ENCODE data around the gene LRRC14B.

LRRC14B gene

DNA sequence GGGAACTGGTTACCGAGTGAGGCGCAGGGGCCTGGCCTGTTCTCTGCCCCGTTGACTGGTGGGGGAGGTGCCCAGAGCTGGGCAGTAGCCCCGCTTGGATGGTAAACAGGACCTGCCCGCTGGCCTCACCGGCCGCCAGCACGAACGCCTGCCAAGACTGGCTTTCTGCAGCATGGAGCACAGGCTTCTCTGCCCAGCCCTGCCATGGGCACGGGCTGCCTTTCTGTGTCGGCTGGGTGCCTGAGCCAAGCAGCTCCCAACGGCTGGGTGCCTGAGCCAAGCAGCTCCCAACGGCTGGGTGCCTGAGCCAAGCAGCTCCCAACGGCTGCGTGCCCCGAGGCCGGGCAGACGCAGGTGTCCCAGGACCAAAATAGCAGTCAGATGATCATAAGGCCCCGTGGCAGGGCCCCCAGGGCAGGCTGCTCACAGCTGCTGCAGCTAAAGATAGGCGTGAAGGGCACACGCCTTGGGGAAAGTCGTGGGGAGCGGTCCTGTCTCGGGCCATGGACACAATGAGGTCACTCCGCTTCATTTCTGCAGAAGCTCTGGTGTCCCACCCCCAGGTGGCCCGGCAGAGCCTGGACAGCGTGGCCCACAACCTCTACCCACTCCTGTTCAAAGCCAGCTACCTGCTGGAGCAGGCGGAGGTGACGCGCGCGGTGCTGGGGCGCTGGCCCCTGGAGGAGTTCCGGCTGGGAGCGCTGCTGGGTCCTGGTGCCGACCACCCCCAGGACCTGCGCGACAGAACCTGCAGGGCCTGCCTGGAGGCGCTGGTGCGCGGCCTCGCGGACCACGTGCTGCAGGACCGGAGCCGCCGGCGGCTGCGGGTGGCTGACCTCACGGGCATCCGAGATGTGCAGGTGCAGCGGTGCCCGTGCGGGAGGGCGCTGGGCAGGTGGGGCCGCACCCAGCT, at the start of gene LRRC14B:
Gene LRRC14B, plus strand, starts transcription at position 460 of the 913 bp plus-strand sequence. Its CDS starts 44 bp downstream, at position 504.
- no peak for DNase-seq

GRCh38 chr5:141761-142160, 49.5 kb upstream of the LRRC14B start:
- no peak for DNase-seq

DNA sequence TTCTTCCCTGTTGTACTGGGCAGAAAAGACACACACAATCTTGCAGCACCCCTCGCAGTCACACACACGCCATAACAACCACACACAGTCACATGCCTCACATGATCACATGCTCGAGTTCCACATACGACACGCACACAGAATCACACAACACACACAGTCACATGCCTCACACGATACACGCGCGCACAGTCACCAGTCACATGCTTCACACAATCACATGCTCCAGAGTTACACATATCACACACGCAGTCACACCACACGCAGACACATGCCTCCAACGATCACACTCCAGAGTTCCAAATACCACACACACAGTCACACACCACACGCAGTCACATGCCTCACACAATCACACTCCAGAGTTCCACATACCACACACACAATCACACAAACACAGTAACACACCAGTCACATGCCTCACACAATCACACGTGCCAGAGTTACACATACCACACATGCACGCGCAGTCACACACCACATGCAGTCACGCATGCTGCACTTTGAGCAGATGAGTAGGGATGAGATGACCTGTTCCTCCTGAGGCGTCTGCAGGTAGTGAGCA, 49.0 kb upstream of the LRRC14B start:
- no peak for DNase-seq

DNA sequence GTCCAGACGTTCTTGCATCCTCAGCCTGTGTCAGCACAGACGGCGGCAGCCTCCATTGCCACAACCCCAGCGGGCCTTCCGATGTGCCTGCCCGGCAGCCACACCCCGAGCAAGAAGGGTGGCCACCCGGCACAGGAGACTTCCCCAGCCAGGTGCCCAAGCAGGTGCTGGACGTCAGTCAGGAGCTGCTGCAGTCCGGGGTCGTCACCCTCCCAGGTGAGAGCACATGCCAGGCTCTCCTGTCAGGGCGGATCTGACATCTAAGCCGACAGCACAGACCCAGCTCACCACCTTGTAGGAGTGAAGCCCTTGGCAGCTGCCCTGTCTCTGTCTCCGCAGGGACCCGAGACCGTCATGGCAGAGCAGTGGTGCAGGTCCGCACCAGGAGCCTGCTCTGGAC, 48.3 kb upstream of the LRRC14B start:
- no peak for DNase-seq

DNA sequence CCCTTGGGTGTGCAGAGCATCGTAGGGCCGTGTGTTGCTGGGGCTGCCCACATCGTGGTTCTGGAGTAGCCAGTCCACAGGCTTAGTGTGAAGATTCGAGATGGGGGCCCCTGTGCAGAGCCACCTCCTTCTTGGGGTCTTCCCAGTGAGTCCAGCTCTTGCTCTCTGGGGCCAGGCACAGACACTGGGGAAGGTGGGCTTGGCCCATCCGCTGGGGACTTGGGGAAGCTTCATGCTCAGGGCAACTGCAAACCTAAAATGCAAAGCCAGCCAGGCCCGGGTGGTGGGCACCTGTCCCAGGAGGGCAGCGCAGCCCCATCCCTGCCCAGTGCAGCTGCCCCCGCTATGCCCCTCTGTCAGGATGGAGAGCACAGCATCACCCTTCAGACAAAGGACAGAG, 46.4 kb upstream of the LRRC14B start:
- no peak for DNase-seq

DNA sequence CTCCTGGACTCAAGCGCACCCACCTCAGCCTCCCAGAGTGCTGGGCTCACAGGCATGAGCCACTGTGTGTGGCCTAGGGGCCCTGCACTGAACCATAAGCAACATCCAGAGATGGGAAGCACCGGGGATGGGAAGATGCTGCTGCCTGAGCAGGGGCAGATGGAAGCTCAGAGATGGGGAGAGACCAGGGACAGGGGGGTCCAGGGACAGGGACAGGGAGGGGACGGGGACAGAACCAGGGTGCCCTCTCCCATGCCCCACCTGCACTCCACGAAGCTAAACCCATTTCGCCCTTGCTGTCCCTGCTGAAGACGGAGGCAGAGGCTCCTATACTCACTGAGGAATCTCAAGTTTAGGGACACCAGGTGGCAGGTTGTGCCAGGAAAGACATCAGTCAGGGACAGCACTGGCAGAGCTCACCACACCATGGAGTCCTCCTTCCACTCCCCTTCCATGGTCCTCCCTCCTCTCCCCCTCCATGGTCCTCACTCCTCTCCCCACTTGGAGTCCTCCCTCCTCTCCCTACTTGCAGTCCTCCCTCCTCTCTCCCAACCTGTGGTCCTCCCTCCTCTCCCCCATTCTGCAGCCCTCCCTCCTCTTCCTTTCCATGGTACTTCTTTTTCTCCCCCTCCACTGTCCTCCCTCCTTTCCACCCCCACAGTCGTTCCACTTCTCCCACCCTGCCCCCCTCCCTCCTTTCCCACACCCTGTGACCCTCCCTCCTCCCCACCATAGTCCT, 45.5 kb upstream of the LRRC14B start:
- DNase-seq: no peak

DNA sequence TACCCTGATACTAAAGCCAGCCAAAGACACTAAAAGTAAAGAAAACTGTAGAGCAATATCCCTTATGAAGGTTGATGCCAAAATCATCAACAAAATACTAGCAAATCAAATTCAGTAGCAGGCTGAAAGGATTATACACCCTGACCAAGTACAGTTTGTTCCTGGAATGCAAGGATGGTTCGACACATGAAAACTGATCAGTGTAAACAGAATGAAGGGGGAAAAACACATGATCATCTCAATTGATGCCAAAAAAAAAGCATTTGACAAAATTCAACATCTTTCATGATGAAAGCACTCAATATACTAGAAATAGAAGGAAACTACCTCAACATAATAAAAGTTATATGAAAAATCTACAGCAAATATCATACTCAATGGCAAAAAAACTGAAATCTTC, 43.5 kb upstream of the LRRC14B start:
- no peak for DNase-seq

DNA sequence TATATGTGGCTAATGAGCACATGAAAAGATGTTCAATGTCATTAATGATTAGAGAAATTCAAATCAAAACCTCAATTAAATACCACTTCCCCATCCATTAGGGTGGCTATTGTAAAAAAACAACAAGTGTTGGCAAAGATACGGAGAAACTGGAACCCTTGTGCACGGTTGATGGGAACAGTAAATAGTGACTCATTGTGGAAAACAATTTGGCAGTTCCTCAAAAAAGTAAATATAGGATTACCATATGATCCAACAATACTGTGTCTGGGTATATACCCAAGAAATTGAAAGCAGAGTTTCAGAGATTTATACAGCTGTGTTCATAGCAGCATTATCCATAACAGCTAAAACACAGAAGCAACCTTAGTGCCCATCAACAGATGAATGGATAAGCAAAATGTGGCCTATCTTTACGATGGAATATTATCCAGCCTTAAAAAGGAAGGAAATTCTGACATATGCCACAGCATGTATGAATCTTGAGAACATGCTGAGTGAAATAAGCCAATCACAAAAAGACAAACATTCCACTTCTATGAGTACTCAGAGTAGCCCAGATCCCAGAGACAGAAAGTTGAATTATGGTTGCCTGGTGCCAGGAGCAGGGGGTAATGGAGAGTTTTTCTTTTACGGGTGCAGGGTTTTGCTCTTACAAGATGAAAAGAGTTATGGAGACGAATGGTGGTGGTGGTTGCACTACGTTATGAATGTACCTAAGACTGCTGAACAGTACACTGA, 41.4 kb upstream of the LRRC14B start:
- DNase-seq: no peak

DNA sequence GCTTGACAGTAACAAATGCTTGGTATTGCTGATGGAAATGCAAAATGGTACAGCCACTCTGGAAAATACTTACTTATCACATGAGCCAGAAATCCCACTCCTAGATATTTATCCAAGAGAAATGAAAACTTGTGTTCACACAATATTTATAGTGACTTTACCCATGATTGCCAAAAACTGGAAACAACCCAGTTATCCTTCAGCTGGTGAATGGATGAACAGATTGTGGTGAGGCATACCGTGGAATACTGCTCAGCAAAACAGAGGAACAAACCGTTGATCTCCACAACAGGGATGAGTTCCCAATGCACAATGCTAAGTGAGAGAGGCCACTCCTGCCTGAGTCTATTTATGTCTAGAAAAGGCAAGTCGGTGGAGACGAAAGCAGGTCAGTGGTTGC, 40.5 kb upstream of the LRRC14B start:
- no peak for DNase-seq

DNA sequence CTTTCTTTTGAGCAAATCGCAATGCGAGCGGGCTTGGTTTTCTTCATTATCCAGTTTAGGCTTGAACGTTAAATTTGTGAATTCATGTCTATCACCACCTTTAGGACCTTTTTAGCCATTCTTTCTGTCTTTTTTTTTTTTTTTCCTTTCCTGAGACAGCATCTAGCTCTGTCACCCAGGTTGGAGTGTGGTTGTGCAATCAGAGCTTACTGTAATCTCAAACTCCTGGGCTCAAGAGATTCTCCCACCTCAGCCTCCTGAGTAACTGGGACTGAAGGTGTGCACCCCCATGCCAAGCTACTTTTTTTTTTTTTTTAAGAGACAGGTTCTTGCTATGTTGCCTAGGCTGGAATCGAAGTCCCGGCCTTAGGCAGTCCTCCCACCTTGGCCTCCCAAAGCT, 39.2 kb upstream of the LRRC14B start:
- no peak for DNase-seq

DNA sequence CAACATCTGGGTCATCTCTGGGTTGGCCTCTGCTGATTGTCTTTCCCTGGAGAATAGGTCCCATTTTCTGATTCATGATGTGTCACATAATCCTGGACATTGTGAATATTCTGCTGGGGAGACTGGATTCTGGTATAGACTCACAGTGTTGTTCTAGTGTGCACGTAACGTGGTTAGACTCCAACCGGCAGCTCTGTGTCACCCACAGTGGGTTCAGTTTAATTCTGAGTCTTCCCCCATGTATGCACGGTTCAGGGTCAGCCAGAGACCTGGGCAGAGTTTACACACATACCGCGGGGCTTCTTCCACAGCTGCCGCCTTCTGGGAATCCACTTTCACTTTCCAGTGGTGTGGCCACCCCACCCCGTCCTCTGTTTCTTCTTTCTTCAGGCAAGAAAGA, 38.0 kb upstream of the LRRC14B start:
- DNase-seq: no peak

DNA sequence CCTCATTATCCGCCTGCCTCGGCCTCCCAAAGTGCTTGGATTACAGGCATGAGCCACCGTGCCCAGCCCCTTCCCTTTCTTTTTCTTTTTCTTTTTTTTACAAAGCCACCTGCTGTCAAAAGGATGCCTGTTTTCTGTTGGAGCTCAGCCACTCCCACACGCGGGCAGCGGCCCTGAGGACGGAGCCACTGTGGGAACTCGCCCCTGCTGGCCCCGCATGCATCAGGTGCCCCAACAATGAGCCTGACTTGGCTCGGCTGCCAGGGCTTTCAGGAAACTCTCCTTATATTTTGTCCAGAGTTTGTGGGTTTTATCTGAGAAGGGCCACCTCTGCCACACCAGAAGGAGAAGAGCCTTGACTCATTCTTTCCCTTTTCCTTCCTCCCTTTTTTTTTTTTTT, 37.1 kb upstream of the LRRC14B start:
- no peak for DNase-seq

GRCh38 chr5:154826-155225, 36.5 kb upstream of the LRRC14B start:
- DNase-seq: no peak

- DNase-seq: no peak
Observed at GRCh38 chr5:155651-156410, 35.5 kb upstream of the LRRC14B start.

DNA sequence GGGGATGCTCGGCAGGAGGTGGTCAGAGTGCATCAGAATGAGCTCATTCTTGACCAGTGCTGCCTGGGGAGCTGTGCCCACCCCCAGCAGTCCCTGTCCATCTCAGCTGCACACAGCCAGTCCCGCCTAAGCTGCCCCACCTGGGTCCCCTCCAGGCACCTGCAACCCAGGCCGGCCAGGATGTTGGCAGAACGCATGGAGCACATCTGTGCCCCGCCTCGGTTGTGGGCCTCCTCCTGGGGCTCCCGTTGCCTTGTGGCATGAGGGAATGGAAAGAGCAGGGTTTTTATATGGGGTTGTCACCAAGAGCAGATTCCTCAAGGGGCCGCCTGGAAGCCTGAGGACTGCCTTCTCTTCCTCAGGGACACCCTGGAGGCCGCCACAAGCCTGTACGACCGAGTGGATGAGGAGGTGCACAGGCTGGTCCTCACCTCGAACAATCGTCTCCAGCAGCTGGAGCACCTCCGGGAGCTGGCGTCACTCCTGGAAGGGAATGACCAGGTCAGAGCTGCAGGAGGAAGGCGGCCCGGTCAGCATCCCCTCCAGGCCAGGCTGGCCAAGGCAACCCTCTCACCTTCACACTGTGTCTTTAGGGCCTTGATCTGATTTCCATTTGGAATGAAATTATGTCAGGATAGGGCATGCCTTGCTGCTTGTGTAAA, 34.8 kb upstream of the LRRC14B start:
- no peak for DNase-seq

GRCh38 chr5:157126-157715, 34.1 kb upstream of the LRRC14B start:
- DNase-seq: no peak

DNA sequence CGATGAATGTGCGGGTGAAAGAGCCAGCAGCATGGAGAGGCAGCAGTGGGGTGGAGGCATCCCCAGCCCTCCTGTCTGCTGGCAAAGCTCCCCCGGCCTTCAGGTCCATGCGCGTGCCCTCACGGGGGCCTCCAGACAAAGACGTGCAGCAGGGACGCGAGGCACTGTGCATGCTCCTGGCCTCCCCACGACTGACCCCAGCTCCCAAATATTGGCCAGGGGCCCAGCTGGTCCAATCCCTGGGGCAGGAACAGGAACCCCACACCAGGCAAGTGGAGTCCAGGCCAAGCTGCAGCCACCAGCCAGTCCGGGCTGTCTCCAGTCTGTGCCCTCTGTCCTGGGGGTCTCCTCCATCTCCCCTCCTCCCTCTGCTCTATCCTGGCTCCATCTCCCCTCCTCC, 33.5 kb upstream of the LRRC14B start:
- DNase-seq: no peak

DNA sequence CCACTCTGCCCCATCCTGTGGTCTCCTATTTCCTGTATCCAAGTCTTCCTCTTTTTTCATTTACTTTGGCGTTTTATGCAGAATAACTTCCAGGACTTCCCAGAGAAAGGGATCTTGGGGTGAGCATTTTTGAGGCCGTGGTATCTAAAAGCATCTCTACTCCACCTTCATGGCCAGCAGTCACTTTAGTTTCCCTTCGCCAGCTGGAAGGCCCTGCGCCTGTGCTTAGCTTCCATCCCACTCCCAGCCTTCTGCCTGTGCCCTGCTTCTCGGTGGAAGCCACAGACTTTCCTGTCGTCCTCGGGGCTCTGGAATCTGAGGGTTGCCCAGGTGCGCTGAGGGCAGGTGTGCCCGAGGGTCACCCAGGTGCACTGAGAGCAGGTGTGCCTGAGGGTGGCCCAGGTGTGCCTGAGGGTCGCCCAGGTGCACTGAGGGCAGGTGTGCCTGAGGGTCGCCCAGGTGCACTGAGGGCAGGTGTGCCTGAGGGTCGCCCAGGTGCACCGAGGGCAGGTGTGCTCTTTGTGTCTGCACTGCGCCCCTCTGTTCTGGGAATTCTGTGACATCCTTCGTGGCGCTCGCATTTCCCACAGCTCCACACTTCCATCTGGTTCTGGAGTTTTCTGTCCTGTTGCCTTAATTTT, 32.4 kb upstream of the LRRC14B start:
- DNase-seq: no peak

DNA sequence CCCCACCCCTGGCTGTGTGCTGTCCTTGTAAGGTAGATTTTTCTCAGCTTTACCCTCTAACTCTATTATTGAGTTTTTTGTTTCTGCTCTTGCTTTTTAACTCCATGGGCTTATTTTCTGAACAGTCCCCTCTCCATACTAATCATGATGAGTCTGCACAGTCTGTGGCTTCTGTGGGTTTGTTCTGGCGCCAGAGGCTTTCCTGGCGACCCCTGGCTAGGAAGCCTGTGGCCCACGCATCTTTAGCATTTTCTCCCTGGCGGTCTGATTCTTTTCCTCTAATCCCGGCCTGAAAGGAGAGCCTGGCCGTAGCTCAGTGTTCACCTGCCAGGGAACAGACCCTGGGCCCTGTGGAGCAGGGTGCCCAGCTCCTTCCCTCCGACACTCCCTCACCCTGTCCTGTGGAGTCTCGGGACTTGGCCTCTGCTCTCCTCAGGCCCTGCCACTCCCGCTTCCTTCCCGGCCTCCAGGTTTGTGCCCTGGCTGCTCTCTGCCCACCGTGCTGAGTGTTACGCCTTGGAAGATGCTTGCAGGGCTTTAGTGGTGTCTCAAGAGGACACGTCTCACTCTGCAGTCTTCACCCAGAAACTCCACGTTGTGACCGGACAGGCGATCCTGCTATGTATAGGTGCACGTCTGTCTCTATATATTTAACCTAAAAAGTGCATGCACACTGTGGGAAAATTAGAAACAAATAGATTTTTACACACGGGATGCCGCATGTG, 31.7 kb upstream of the LRRC14B start:
- no peak for DNase-seq

DNA sequence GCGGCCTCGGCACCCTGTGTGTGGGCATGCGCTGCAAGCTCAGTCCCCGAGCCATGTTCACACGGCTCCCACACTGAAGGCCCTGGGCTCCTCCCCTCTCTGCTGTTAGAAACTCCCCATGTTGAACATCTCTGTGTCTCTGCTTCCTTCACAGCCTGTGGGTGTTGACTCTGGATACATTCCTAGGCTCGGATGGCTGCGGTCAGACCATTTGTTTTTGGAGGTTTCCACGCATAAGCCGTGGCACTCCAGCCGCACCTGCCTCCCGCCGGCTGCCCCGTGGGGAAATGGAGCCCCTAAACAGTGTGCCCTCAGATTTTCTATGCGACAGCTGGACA, 31.2 kb upstream of the LRRC14B start:
- DNase-seq: no peak
